SW480 (cell line): Measurements from ENCODE around the gene PCNX1.

Source experiments
- DNase-seq: peaks from one replicate; pipeline ENCODE4 v3.0.0-alpha.2; 2016; ENCODE audit warnings: low spot score

Gene PCNX1

GRCh38 chr14:70888681-70889175 is 18.5 kb upstream of the PCNX1 start:
- no peak for DNase-seq

- no peak for DNase-seq
Measured at GRCh38 chr14:70889555-70889954, 17.7 kb upstream of the PCNX1 start.

- DNase-seq: no peak
Measured at GRCh38 chr14:70890826-70891659, 16.2 kb upstream of the PCNX1 start.

GRCh38 chr14:70891737-70892136 is 15.5 kb upstream of the PCNX1 start:
- DNase-seq: no peak

GRCh38 chr14:70893062-70893845 is 14.0 kb upstream of the PCNX1 start:
- no peak for DNase-seq

- DNase-seq: no peak
Measured at GRCh38 chr14:70893858-70894291, 13.4 kb upstream of the PCNX1 start.

GRCh38 chr14:70894868-70895267 is 12.4 kb upstream of the PCNX1 start:
- DNase-seq: peak; percentile 26

GRCh38 chr14:70896317-70896716 is 10.9 kb upstream of the PCNX1 start:
- DNase-seq: no peak

GRCh38 chr14:70896981-70897380 is 10.3 kb upstream of the PCNX1 start:
- DNase-seq: no peak

GRCh38 chr14:70897464-70897863 is 9.8 kb upstream of the PCNX1 start:
- DNase-seq: no peak

- DNase-seq: no peak
Measured at GRCh38 chr14:70898111-70898745, 9.0 kb upstream of the PCNX1 start.

GRCh38 chr14:70901269-70901668 is 6.0 kb upstream of the PCNX1 start:
- DNase-seq: no peak

- DNase-seq: no peak
Measured at GRCh38 chr14:70902184-70902583, 5.1 kb upstream of the PCNX1 start.

GRCh38 chr14:70904373-70904772 is 2.9 kb upstream of the PCNX1 start:
- no peak for DNase-seq

GRCh38 chr14:70905301-70905700 is 2.0 kb upstream of the PCNX1 start:
- DNase-seq: no peak

- peak; percentile 53 for DNase-seq
Measured at GRCh38 chr14:70906793-70907175, 475 bp upstream of the PCNX1 start.

GRCh38 chr14:70907996-70908934 is 1.0 kb downstream of the PCNX1 start:
- DNase-seq: peak; percentile 69

- peak; percentile 16 for DNase-seq
Measured at GRCh38 chr14:70908935-70909641, 1.8 kb downstream of the PCNX1 start.

GRCh38 chr14:70909733-70910614 is 2.7 kb downstream of the PCNX1 start:
- DNase-seq: no peak

- DNase-seq: no peak
Measured at GRCh38 chr14:70915415-70915814, 8.2 kb downstream of the PCNX1 start.
